ENCODE measurements around the gene CRACDL.

DNA sequence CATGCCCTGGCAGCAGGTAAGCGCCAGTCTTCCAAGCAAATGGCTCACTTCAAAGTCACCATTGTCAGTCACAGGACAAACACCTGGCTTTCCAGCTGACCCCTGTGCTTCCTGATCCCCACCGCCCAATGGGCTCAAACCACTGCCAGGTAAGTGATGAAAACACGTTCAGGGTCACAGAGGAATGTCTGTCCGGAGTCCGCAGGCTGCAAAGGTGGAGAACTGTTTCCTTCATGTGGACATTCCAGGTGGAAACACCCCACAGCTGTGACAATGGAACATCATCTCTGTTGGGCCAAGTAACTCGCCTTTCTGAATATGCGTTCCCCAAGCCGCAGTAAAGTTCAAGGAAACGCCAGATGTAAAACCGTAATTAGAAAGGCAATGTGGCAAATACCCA, 86.0 kb downstream of the CRACDL start:
- TF ChIP-seq, protein P1, sequence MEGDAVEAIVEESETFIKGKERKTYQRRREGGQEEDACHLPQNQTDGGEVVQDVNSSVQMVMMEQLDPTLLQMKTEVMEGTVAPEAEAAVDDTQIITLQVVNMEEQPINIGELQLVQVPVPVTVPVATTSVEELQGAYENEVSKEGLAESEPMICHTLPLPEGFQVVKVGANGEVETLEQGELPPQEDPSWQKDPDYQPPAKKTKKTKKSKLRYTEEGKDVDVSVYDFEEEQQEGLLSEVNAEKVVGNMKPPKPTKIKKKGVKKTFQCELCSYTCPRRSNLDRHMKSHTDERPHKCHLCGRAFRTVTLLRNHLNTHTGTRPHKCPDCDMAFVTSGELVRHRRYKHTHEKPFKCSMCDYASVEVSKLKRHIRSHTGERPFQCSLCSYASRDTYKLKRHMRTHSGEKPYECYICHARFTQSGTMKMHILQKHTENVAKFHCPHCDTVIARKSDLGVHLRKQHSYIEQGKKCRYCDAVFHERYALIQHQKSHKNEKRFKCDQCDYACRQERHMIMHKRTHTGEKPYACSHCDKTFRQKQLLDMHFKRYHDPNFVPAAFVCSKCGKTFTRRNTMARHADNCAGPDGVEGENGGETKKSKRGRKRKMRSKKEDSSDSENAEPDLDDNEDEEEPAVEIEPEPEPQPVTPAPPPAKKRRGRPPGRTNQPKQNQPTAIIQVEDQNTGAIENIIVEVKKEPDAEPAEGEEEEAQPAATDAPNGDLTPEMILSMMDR (IDR thresholded peaks at IDR 0.05): no peak
- no peak for TF ChIP-seq POLR2AphosphoS5 (IDR thresholded peaks at IDR 0.05)
- no peak for TF ChIP-seq POLR2A (IDR thresholded peaks at IDR 0.05)

Data from prostate gland (tissue), 2 donors.